ENCODE measurements around the gene UBE2L5.
"Not testable (repeated sequence)": the region's sequence is repeated elsewhere in the genome, so short reads cannot be mapped to it uniquely, and the experiment has no call there.

Gene UBE2L5

DNA sequence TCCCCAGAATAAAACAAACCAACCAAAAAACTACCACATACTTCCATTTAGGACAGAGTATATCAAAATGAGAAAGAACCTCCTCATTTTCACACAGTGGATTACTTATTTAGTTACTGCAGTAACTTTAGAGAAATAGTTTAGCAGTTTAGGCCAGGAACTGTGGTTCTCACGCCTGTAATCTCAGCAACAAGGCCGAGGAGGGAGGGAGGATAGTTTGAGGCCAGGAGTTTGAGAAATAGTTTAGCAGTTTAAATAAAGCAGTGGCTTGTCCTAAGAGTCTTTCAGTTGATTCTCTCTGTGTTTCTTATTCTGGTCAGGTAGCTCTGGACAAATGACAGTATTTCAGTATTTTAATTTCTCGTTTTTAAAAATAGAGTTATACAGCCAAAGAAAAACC is 34.0 kb downstream of the UBE2L5 start:
- Histone ChIP-seq H3K4me2 (ENCODE audit: low read length) (peak overlapping the region; percentile 11; the same call in 1 of the 2 replicates), H3K9me2 (ENCODE audit: low read depth, low read length) (no peaks in the 10 kb centered on the region), H4K20me1 (ENCODE audit: insufficient read depth, low read length) (no peaks in the 10 kb centered on the region), H3K27me3 (ENCODE audit: insufficient read depth, low read length) (no peaks in the 10 kb centered on the region), H3K9ac (ENCODE audit: low read length) (peak overlapping the region; percentile 16; the same call in 1 of the 2 replicates), H3K4me1 (ENCODE audit: insufficient read depth, low read length, severe bottlenecking) (peaks cover 74% of the 10 kb centered on the region), H3K9me3 (ENCODE audit: low read length) (no peaks in the 10 kb centered on the region), H3K36me3 (ENCODE audit: insufficient read depth, low read length) (peaks cover 34% of the 10 kb centered on the region), H2AFZ (ENCODE audit: low read length) (no peak overlapping the region), H3K27ac (ENCODE audit: low read depth, low read length, poor library complexity, severe bottlenecking) (peak overlapping the region; percentile 90), H3K4me3 (ENCODE audit: low read depth, low read length, poor library complexity, severe bottlenecking) (no peak overlapping the region), H3K79me2 (ENCODE audit: insufficient read depth, low read length) (no peaks in the 10 kb centered on the region), H3F3A (ENCODE audit: insufficient read depth, low read length) (peaks cover 33% of the 10 kb centered on the region)
- TF ChIP-seq, protein P1, sequence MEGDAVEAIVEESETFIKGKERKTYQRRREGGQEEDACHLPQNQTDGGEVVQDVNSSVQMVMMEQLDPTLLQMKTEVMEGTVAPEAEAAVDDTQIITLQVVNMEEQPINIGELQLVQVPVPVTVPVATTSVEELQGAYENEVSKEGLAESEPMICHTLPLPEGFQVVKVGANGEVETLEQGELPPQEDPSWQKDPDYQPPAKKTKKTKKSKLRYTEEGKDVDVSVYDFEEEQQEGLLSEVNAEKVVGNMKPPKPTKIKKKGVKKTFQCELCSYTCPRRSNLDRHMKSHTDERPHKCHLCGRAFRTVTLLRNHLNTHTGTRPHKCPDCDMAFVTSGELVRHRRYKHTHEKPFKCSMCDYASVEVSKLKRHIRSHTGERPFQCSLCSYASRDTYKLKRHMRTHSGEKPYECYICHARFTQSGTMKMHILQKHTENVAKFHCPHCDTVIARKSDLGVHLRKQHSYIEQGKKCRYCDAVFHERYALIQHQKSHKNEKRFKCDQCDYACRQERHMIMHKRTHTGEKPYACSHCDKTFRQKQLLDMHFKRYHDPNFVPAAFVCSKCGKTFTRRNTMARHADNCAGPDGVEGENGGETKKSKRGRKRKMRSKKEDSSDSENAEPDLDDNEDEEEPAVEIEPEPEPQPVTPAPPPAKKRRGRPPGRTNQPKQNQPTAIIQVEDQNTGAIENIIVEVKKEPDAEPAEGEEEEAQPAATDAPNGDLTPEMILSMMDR (IDR thresholded peaks at IDR 0.05; ENCODE audit: low read length): no peak
- no peak for TF ChIP-seq EZH2 (IDR thresholded peaks at IDR 0.05; ENCODE audit: borderline replicate concordance, low read length)

DNA sequence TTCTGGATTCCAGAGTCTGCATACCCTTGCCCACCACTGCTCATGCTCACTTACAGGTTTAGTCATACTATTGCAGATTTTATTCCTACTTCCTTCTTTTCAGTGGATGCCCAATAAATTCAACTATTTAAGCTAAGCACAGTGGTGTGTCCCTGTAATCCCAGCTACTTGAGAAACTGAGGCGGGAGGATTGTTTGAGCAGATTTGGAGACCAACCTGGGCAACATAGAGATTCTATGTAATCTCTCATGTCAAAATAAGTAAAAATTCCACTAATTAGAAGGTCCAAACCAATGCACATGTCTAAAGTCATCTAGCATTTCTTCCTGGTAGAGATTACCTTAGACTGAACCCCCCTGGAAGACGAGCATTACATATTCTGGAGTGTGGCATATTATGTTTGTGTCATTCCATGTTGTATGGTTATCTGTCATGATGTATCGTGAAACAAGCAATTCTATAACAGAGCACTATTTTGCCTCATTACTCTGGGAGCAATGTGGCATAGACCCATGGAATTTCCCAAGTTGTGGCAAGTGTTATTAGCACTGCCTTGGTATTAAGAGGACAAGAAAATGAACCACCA is 35.1 kb downstream of the UBE2L5 start:
- peak overlapping the region; percentile 90 for H3K27ac ChIP-seq (ENCODE audit: low read depth, low read length, poor library complexity, severe bottlenecking)
- peaks cover 35% of the 10 kb centered on the region for H3F3A ChIP-seq (ENCODE audit: insufficient read depth, low read length)
- no peak for TF ChIP-seq EZH2 (IDR thresholded peaks at IDR 0.05; ENCODE audit: borderline replicate concordance, low read length)
- TF ChIP-seq, protein P1 (IDR thresholded peaks at IDR 0.05; ENCODE audit: low read length): no peak
- H3K4me3 ChIP-seq (ENCODE audit: low read depth, low read length, poor library complexity, severe bottlenecking): no peak overlapping the region
- no peak overlapping the region for H3K4me2 ChIP-seq (ENCODE audit: low read length)
- H3K9me2 ChIP-seq (ENCODE audit: low read depth, low read length): no peaks in the 10 kb centered on the region
- H3K27me3 ChIP-seq (ENCODE audit: insufficient read depth, low read length): no peaks in the 10 kb centered on the region
- H3K36me3 ChIP-seq (ENCODE audit: insufficient read depth, low read length): peaks cover 45% of the 10 kb centered on the region
- H3K79me2 ChIP-seq (ENCODE audit: insufficient read depth, low read length): peaks cover 8% of the 10 kb centered on the region
- H3K9ac ChIP-seq (ENCODE audit: low read length): no peak overlapping the region
- no peaks in the 10 kb centered on the region for H3K9me3 ChIP-seq (ENCODE audit: low read length)
- H3K4me1 ChIP-seq (ENCODE audit: insufficient read depth, low read length, severe bottlenecking): peaks cover 76% of the 10 kb centered on the region
- H4K20me1 ChIP-seq (ENCODE audit: insufficient read depth, low read length): no peaks in the 10 kb centered on the region
- H2AFZ ChIP-seq (ENCODE audit: low read length): no peak overlapping the region

DNA sequence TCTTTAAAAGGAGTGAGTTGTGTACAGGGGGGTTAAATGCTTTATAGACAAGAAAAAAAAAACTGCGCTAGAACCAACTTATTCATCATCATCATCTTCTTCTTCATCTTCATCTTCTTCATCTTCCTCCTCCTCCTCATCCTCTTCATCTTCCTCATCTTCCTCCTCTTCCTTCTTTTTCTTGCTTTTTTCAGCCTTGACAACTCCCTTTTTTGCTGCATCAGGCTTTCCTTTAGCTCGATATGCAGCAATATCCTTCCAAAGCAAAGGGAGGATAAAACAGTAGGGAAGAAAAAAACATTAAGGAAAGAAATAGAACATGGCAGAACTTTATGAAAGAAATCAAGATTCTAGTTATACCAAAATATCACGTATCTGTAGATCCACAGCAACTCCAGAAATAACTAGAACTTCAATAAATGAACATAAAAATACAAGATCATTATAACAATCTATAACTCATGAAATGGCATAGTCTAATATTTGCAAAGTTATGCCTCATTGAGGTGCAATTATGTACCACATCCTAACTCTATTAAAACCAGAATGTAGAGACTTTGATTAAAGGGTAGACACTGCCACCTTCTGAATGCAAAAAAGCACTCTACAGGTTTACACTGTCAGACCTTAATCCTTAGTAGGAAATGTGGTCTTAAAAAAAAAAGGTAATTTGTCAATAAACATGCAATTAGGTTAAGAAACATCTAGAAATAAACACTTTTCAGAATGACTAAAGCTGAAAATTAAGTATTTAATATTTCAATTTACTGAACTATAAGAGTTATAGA is 39.2 kb downstream of the UBE2L5 start:
- H3K27me3 ChIP-seq (ENCODE audit: insufficient read depth, low read length); H3K9me3 ChIP-seq (ENCODE audit: low read length); H3K4me3 ChIP-seq (ENCODE audit: low read depth, low read length, poor library complexity, severe bottlenecking); H2AFZ ChIP-seq (ENCODE audit: low read length); H3K9me2 ChIP-seq (ENCODE audit: low read depth, low read length); H4K20me1 ChIP-seq (ENCODE audit: insufficient read depth, low read length): not testable (repeated sequence)
- peaks cover 67% of the 10 kb centered on the region for H3K4me1 ChIP-seq (ENCODE audit: insufficient read depth, low read length, severe bottlenecking)
- H3K9ac ChIP-seq (ENCODE audit: low read length): peak overlapping the region; percentile 22; the same call in 1 of the 2 replicates
- peaks cover 32% of the 10 kb centered on the region for H3F3A ChIP-seq (ENCODE audit: insufficient read depth, low read length)
- peak overlapping the region; percentile 92 for H3K27ac ChIP-seq (ENCODE audit: low read depth, low read length, poor library complexity, severe bottlenecking)
- peak overlapping the region; percentile 93 for H3K4me2 ChIP-seq (ENCODE audit: low read length)
- peaks cover 61% of the 10 kb centered on the region for H3K36me3 ChIP-seq (ENCODE audit: insufficient read depth, low read length)
- H3K79me2 ChIP-seq (ENCODE audit: insufficient read depth, low read length): peaks cover 33% of the 10 kb centered on the region
- TF ChIP-seq, protein P1 (IDR thresholded peaks at IDR 0.05; ENCODE audit: low read length): peak; percentile 60

All from OCI-LY1 (cell line).